ENCODE results near the gene SORCS2. TPM values are rescaled to one million over a fixed set of nuclear protein-coding genes. Genes with fewer than 3 reads are reported as not detected.

The SORCS2 gene
- polyA plus RNA-seq, 1 donor from 2014 or later, result 1.0 TPM

GRCh38 chr4:7623468-7623867 is 431.1 kb downstream of the SORCS2 start:
- Histone ChIP-seq H3K9ac (ENCODE audit: low read length) (no peak overlapping the region), H3K79me2 (replicated peaks; ENCODE audit: insufficient read depth, low read length) (no peaks in the 10 kb centered on the region), H3K9me2 (ENCODE audit: insufficient read depth, low read length) (no peaks in the 10 kb centered on the region), H3K9me3 (ENCODE audit: low read length) (no peaks in the 10 kb centered on the region), H3F3A (ENCODE audit: insufficient read depth, low read length, poor library complexity, severe bottlenecking) (no peaks in the 10 kb centered on the region), H3K4me2 (ENCODE audit: low read length) (no peak overlapping the region), H3K27ac (ENCODE audit: low read length) (no peak overlapping the region), H3K4me3 (ENCODE audit: low read length) (no peak overlapping the region), H4K20me1 (ENCODE audit: insufficient read depth) (no peaks in the 10 kb centered on the region), H3K36me3 (ENCODE audit: insufficient read depth, low read length) (no peaks in the 10 kb centered on the region), H2AFZ (ENCODE audit: low read depth, low read length) (no peak overlapping the region), H3K27me3 (ENCODE audit: insufficient read depth, low read depth, low read length) (no peaks in the 10 kb centered on the region)
- TF ChIP-seq, protein P1, sequence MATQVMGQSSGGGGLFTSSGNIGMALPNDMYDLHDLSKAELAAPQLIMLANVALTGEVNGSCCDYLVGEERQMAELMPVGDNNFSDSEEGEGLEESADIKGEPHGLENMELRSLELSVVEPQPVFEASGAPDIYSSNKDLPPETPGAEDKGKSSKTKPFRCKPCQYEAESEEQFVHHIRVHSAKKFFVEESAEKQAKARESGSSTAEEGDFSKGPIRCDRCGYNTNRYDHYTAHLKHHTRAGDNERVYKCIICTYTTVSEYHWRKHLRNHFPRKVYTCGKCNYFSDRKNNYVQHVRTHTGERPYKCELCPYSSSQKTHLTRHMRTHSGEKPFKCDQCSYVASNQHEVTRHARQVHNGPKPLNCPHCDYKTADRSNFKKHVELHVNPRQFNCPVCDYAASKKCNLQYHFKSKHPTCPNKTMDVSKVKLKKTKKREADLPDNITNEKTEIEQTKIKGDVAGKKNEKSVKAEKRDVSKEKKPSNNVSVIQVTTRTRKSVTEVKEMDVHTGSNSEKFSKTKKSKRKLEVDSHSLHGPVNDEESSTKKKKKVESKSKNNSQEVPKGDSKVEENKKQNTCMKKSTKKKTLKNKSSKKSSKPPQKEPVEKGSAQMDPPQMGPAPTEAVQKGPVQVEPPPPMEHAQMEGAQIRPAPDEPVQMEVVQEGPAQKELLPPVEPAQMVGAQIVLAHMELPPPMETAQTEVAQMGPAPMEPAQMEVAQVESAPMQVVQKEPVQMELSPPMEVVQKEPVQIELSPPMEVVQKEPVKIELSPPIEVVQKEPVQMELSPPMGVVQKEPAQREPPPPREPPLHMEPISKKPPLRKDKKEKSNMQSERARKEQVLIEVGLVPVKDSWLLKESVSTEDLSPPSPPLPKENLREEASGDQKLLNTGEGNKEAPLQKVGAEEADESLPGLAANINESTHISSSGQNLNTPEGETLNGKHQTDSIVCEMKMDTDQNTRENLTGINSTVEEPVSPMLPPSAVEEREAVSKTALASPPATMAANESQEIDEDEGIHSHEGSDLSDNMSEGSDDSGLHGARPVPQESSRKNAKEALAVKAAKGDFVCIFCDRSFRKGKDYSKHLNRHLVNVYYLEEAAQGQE (IDR thresholded peaks at IDR 0.05; ENCODE audit: borderline replicate concordance), result no peak
- no peak for TF ChIP-seq EZH2 (IDR thresholded peaks at IDR 0.05; ENCODE audit: borderline replicate concordance, insufficient read depth, low read length, poor library complexity, severe bottlenecking)
- TF ChIP-seq MXI1 (conservative IDR thresholded peaks at IDR 0.05; ENCODE audit: poor library complexity, severe bottlenecking), result no peak
- no peak for TF ChIP-seq CTCF (IDR thresholded peaks at IDR 0.05; ENCODE audit: poor library complexity, severe bottlenecking)
- TF ChIP-seq SMC3 (conservative IDR thresholded peaks at IDR 0.05; ENCODE audit: poor library complexity), result no peak
- TF ChIP-seq POLR2AphosphoS5 (IDR thresholded peaks at IDR 0.05), result no peak
- no peak for TF ChIP-seq EP300 (conservative IDR thresholded peaks at IDR 0.05; ENCODE audit: poor library complexity, severe bottlenecking)
- TF ChIP-seq TAF1 (IDR thresholded peaks at IDR 0.05; ENCODE audit: low read depth), result no peak
- no peak for TF ChIP-seq RAD21 (conservative IDR thresholded peaks at IDR 0.05)

GRCh38 chr4:7624396-7624980 is 432.1 kb downstream of the SORCS2 start:
- no peaks in the 10 kb centered on the region for H3F3A ChIP-seq (ENCODE audit: insufficient read depth, low read length, poor library complexity, severe bottlenecking)
- no peaks in the 10 kb centered on the region for H4K20me1 ChIP-seq (ENCODE audit: insufficient read depth)
- H3K36me3 ChIP-seq (ENCODE audit: insufficient read depth, low read length), result no peaks in the 10 kb centered on the region
- no peak overlapping the region for H3K4me2 ChIP-seq (ENCODE audit: low read length)
- TF ChIP-seq EZH2 (IDR thresholded peaks at IDR 0.05; ENCODE audit: borderline replicate concordance, insufficient read depth, low read length, poor library complexity, severe bottlenecking) (no peak), RAD21 (conservative IDR thresholded peaks at IDR 0.05) (no peak), TAF1 (IDR thresholded peaks at IDR 0.05; ENCODE audit: low read depth) (no peak), POLR2AphosphoS5 (IDR thresholded peaks at IDR 0.05) (no peak)
- H3K9me2 ChIP-seq (ENCODE audit: insufficient read depth, low read length), result no peaks in the 10 kb centered on the region
- no peak overlapping the region for H3K27ac ChIP-seq (ENCODE audit: low read length)
- no peaks in the 10 kb centered on the region for H3K27me3 ChIP-seq (ENCODE audit: insufficient read depth, low read depth, low read length)
- H2AFZ ChIP-seq (ENCODE audit: low read depth, low read length), result no peak overlapping the region
- H3K79me2 ChIP-seq (replicated peaks; ENCODE audit: insufficient read depth, low read length), result no peaks in the 10 kb centered on the region
- no peaks in the 10 kb centered on the region for H3K9me3 ChIP-seq (ENCODE audit: low read length)
- H3K4me3 ChIP-seq (ENCODE audit: low read length), result no peak overlapping the region
- no peak overlapping the region for H3K9ac ChIP-seq (ENCODE audit: low read length)

Measured in neural cell (in vitro differentiated cells).